Epidermal melanocyte (primary cell): Measurements from ENCODE around the gene EXOC3L1.

Source experiments
- DNase-seq: peaks from one replicate; pipeline ENCODE4 v3.0.0; 2011; ENCODE audit warnings: low spot score; ENCODE audit not compliant: insufficient read length

Gene EXOC3L1

DNA sequence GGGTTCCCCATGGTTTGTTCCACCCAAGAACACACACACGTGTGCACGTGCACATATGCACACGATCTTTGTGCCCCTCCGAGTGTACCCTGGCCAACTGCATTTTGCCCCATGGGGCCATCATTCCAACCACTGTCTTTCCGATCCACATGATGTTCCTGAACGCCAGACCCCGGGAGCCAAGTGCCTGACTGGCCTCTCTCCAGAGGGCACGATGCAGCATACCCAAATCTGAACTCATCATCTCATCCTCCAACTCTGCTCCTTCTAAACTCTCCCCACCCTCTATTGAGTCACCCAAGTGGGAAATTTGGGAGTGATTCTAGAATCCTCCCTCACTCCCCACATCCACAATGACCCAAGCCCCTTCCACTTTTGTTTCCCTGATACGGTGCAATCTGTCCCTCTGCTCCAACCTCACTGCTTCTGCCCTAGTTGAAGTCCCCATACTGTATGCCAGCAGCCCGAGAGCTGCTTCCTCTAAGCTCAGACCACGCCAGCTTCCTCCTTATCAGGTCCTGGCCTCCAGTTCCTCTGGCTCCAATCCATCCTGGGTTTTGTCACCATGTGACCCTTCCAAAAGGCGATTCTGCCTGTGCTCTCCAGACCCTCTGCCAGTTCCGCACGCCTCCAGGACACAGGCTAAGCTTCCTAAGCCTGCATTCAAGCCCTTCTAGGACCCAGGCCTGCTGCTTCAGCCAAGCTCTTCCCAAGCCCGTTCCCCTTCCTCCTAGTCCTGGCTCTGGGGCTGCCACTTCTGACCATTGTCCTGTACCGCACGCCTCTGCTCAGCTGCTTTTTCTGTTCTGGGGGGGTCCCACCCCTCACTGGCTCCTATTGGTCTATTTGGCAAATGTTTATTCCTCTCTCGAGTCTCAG is 26.9 kb upstream of the EXOC3L1 start:
- DNase-seq, result no peak

DNA sequence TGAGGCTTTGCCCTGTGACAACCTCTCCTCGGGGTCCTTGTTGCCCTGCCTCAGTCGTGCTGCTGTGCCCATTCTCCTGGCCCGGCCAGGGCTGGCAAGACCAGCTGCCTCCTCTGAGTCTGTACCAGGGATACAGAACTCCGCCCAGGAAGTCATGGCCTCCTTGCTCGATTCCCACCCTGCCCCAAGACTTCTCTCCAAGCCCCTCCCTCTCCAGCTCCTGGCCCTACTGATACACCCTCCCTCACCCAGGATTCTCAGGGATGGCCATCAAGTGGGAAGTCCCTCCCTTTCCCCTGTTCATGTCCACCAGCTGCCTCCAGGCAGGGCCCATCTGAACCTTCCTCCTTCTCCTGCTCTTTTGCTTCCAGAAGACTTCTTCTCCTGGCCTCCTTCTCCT is 25.8 kb upstream of the EXOC3L1 start:
- DNase-seq, result no peak

- DNase-seq, result no peak
These were observed 23.5 kb upstream of the EXOC3L1 start for GRCh38 chr16:67213197-67214019.

GRCh38 chr16:67212766-67213165 is 22.8 kb upstream of the EXOC3L1 start:
- DNase-seq, result no peak

GRCh38 chr16:67211674-67212073 is 21.7 kb upstream of the EXOC3L1 start:
- no peak for DNase-seq

- no peak for DNase-seq
These were observed 20.4 kb upstream of the EXOC3L1 start for GRCh38 chr16:67210069-67210937.

GRCh38 chr16:67209565-67209964 is 19.6 kb upstream of the EXOC3L1 start:
- DNase-seq, result no peak

DNA sequence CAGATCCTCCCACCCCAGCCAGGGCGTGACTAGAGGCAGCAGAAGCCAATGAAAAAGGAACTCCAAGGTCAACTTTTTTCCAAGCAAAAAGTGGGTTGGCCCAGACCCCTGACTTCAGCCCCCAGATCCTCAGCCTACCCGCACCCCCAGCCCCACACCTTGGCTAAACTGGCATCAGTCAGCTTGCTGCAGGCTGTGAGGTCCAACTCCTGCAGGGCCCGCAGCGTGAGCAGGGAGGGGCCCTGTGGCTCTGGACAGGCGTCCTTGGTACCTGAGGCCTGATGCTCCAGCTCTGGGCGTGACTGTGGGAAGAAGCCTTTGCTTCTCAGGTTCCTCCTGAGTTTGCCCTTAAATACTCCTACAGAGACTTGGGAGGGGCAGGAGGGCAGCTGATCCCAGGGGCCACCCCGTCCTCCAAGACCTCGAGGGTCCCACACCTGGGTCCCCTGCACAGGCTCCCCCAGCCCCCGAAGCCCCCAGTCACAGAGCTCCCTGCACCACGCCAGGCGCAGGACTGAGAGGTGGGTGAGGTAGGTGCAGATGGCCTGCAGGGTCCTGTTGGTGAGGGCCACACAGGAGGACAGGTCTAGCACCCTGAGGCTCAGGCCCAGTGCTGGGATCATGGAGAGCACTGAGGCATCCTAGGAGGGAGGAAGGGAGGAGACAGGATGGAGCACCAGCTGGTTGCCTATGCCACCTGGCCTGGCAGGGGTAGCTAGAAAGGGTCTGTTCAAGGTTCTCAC is 18.4 kb upstream of the EXOC3L1 start:
- no peak for DNase-seq

DNA sequence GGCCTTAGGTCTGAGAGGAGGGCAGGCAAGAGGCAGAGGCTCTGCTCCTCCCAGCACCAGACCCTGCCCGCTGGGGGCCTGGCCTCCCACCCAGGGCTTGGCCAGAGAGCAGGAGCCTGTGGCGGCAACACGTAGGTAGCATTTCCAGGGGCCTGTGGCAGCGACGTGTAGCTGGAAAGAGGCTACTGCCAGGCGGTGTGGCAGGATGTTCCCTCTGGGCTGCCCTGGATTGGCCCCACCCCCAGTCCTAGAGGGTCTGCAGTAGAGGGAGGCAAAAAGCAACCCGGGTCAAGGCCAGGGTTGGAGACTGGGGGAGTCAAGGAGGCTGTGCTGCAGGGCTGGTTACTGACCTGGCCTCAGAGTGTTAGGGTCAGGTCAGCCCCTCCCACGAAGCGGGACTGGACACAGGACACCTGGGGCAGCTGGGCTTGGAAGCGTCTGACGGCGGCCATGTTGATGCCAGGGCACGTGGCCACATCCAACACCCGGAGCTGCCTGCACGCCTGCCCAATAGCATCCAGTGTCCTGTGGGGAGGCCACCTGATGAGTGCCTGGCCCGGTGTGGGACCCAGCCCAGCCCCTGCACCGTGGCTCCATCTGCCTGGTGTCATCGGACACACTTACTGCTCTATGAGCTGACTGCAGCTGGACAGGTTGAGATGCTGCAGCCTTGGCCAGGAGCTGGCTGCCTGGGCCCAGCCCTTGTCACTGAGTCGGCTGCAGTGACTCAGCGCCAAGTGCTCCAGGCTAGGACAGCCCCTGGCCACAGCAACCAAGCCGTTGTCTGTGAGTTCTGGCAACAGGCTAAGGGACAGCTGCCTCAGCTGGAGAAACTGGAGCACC is 17.5 kb upstream of the EXOC3L1 start:
- no peak for DNase-seq

DNA sequence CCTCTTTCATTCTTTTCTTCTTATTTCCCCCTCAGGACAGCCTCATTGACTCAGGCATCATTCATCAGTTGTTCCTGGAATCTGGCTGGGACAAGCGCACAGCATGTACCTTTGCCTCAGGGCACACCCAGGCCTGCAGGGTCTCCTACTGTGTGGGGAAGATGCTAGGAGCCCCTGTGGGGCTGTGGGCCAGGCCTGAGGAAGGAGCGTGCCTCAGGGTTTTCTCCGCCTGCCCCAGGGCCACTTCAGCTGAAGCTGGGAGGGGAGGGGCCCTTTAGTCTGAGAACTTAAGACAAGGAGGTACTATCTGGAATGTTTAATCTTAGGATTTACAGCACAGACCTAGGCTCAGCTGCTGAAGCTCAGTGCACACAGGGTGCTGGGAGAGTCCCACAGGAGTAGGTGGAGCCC is 16.9 kb upstream of the EXOC3L1 start:
- DNase-seq, result no peak

GRCh38 chr16:67206129-67206837 is 16.3 kb upstream of the EXOC3L1 start:
- no peak for DNase-seq

- no peak for DNase-seq
These were observed 14.1 kb upstream of the EXOC3L1 start for GRCh38 chr16:67204076-67204475.

DNA sequence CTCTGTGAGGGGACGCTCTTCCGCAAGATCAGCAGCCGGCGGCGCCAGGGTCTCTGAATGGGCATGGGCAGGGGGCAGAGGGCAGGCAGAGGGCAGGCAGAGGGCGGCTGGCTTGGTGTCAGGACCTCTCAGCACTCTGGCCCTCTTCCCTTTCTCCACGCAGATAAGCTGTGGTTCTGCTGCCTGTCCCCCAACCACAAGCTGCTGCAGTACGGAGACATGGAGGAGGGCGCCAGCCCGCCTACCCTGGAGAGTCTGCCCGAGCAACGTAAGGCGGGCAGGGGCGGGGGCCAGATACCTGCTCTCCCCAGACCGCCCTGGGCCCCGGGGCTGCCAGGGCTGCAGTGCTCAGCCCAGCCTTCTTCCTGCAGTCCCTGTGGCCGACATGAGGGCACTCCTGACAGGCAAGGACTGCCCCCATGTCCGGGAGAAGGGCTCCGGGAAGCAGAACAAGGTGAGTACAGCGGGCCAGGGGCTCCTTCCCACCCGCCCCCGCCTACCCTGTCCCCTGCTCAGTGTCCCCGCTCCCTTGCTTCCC is 13.1 kb upstream of the EXOC3L1 start:
- DNase-seq, result no peak

DNA sequence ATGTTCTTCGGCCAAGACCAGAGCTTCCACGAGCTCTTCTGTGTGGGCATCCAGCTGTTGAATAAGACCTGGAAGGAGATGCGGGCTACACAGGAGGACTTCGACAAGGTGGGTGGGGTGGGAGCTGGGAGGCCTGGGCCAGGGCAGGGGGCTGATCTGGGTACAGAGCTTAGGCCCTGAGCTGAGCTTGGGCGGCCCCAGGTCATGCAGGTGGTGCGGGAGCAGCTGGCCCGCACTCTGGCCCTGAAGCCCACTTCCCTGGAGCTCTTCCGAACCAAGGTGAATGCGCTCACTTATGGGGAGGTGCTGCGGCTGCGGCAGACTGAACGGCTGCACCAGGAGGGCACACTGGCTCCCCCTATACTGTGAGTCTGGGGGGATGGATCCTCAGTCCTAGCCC is 12.5 kb upstream of the EXOC3L1 start:
- DNase-seq, result no peak

GRCh38 chr16:67201411-67202345 is 11.7 kb upstream of the EXOC3L1 start:
- DNase-seq, result no peak

- DNase-seq, result no peak
These were observed 10.6 kb upstream of the EXOC3L1 start for GRCh38 chr16:67200491-67200890.

DNA sequence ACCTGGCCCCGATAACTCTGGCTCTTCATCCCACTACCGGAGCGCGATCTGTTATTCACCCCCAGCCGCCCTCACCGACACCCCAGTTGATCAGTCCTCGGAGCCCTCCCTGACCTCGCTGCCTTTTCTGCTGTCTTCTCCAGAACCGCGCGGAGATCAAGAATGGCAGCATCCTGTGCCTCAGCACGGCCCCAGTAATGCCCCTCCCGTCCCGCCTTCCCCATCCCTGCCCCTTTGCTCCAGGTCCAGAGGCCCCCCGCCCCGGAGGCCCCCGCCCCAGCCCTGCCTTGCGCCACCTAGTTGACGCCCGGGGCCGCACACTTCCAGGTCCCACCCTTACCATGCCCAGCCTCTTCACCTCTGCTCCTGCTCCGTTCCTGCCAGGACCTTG is 9.9 kb upstream of the EXOC3L1 start:
- no peak for DNase-seq
